Measurements from ENCODE around the gene SNRNP70.

The SNRNP70 gene

DNA sequence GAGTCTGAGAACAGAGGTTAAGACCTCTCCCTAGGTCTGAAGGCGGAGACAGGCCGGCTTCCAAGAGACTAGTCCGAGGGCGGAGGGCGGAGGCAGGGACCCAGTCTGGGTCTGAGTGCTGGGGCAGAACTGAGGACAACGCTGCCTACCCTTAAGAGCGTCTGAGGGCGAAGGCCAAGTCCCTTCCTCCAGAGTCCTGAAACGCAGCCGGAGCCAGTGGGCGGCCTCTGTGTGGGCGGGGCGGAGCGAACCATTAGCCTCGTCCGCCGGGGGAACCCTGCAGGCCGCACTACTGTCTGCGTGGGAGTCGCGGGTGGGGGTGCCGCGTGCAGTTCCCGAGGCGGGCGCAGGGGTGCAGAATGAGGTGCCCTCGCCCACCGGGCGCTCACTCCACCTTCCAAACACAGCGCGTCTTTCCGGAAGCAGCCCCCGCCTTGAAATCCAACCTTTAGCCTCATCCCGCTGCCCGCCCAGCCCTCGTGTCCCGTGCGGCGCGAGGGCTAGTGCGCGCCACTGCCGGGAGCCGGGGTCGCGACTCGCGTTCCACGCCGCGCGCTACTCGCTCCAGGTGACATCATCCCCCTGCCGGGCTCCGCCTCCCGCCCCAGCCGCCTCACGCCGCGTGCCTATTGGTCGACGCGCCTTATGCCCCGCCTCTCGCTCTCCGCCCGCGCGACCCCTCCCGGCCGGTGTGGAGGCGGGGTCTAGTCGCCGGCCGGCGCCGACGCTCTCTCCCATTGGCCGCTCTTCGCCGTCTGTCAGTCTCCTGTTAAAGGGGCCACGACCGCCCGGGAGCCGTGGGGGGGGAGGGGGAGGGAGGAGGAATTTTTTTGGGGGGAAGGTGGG lies 33.5 kb downstream of the SNRNP70 start, which contains the start of gene C19orf73:
TSS of gene C19orf73 (minus strand) at position 579 of the 846 bp plus-strand sequence. CDS start at position 458, 121 bp downstream.
- peak; percentile 87 for ATAC-seq
- TF ChIP-seq TCF4 (CRISPR knock-in tag; IDR thresholded peaks at IDR 0.05; ENCODE audit: borderline replicate concordance): no peak
- TF ChIP-seq GLIS3 (CRISPR knock-in tag; IDR thresholded peaks at IDR 0.05): 0 out of 2 replicates have a peak, but pooled peaks have one; percentile 21
- TF ChIP-seq ARNTL (CRISPR knock-in tag; IDR thresholded peaks at IDR 0.05; ENCODE audit: borderline replicate concordance, low read depth): no peak
- no peak for TF ChIP-seq ESRRG (CRISPR knock-in tag; IDR thresholded peaks at IDR 0.05)
- no peak for TF ChIP-seq ZNF565 (CRISPR knock-in tag; conservative IDR thresholded peaks at IDR 0.05; ENCODE audit: low read depth)
- TF ChIP-seq, protein P1, sequence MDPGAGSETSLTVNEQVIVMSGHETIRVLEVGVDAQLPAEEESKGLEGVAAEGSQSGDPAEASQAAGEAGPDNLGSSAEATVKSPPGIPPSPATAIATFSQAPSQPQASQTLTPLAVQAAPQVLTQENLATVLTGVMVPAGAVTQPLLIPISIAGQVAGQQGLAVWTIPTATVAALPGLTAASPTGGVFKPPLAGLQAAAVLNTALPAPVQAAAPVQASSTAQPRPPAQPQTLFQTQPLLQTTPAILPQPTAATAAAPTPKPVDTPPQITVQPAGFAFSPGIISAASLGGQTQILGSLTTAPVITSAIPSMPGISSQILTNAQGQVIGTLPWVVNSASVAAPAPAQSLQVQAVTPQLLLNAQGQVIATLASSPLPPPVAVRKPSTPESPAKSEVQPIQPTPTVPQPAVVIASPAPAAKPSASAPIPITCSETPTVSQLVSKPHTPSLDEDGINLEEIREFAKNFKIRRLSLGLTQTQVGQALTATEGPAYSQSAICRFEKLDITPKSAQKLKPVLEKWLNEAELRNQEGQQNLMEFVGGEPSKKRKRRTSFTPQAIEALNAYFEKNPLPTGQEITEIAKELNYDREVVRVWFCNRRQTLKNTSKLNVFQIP (CRISPR knock-in tag; IDR thresholded peaks at IDR 0.05; ENCODE audit: borderline replicate concordance, low read depth): no peak
- TF ChIP-seq ZFP30 (CRISPR knock-in tag; IDR thresholded peaks at IDR 0.05): no peak
- no peak for TF ChIP-seq ZNF70 (CRISPR knock-in tag; IDR thresholded peaks at IDR 0.05)
- TF ChIP-seq TOX (CRISPR knock-in tag; IDR thresholded peaks at IDR 0.05; ENCODE audit: borderline replicate concordance): no peak
- no peak for TF ChIP-seq ZNF8 (CRISPR knock-in tag; IDR thresholded peaks at IDR 0.05)
- TF ChIP-seq, protein P2, sequence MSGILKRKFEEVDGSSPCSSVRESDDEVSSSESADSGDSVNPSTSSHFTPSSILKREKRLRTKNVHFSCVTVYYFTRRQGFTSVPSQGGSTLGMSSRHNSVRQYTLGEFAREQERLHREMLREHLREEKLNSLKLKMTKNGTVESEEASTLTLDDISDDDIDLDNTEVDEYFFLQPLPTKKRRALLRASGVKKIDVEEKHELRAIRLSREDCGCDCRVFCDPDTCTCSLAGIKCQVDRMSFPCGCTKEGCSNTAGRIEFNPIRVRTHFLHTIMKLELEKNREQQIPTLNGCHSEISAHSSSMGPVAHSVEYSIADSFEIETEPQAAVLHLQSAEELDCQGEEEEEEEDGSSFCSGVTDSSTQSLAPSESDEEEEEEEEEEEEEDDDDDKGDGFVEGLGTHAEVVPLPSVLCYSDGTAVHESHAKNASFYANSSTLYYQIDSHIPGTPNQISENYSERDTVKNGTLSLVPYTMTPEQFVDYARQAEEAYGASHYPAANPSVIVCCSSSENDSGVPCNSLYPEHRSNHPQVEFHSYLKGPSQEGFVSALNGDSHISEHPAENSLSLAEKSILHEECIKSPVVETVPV (CRISPR knock-in tag; IDR thresholded peaks at IDR 0.05): no peak
- TF ChIP-seq, protein P3, sequence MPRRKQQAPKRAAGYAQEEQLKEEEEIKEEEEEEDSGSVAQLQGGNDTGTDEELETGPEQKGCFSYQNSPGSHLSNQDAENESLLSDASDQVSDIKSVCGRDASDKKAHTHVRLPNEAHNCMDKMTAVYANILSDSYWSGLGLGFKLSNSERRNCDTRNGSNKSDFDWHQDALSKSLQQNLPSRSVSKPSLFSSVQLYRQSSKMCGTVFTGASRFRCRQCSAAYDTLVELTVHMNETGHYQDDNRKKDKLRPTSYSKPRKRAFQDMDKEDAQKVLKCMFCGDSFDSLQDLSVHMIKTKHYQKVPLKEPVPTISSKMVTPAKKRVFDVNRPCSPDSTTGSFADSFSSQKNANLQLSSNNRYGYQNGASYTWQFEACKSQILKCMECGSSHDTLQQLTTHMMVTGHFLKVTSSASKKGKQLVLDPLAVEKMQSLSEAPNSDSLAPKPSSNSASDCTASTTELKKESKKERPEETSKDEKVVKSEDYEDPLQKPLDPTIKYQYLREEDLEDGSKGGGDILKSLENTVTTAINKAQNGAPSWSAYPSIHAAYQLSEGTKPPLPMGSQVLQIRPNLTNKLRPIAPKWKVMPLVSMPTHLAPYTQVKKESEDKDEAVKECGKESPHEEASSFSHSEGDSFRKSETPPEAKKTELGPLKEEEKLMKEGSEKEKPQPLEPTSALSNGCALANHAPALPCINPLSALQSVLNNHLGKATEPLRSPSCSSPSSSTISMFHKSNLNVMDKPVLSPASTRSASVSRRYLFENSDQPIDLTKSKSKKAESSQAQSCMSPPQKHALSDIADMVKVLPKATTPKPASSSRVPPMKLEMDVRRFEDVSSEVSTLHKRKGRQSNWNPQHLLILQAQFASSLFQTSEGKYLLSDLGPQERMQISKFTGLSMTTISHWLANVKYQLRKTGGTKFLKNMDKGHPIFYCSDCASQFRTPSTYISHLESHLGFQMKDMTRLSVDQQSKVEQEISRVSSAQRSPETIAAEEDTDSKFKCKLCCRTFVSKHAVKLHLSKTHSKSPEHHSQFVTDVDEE (CRISPR knock-in tag; IDR thresholded peaks at IDR 0.05): 0 out of 2 replicates have a peak, but pooled peaks have one; percentile 64
- 0 out of 2 replicates have a peak, but pooled peaks have one; percentile 24 for TF ChIP-seq CSDC2 (CRISPR knock-in tag; IDR thresholded peaks at IDR 0.05)
- no peak for TF ChIP-seq RARB (CRISPR knock-in tag; IDR thresholded peaks at IDR 0.05)
- TF ChIP-seq, protein P4, sequence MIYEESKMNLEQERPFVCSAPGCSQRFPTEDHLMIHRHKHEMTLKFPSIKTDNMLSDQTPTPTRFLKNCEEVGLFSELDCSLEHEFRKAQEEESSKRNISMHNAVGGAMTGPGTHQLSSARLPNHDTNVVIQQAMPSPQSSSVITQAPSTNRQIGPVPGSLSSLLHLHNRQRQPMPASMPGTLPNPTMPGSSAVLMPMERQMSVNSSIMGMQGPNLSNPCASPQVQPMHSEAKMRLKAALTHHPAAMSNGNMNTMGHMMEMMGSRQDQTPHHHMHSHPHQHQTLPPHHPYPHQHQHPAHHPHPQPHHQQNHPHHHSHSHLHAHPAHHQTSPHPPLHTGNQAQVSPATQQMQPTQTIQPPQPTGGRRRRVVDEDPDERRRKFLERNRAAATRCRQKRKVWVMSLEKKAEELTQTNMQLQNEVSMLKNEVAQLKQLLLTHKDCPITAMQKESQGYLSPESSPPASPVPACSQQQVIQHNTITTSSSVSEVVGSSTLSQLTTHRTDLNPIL (CRISPR knock-in tag; IDR thresholded peaks at IDR 0.05; ENCODE audit: low read depth): no peak
- no peak for TF ChIP-seq ISL1 (CRISPR knock-in tag; IDR thresholded peaks at IDR 0.05)

DNA sequence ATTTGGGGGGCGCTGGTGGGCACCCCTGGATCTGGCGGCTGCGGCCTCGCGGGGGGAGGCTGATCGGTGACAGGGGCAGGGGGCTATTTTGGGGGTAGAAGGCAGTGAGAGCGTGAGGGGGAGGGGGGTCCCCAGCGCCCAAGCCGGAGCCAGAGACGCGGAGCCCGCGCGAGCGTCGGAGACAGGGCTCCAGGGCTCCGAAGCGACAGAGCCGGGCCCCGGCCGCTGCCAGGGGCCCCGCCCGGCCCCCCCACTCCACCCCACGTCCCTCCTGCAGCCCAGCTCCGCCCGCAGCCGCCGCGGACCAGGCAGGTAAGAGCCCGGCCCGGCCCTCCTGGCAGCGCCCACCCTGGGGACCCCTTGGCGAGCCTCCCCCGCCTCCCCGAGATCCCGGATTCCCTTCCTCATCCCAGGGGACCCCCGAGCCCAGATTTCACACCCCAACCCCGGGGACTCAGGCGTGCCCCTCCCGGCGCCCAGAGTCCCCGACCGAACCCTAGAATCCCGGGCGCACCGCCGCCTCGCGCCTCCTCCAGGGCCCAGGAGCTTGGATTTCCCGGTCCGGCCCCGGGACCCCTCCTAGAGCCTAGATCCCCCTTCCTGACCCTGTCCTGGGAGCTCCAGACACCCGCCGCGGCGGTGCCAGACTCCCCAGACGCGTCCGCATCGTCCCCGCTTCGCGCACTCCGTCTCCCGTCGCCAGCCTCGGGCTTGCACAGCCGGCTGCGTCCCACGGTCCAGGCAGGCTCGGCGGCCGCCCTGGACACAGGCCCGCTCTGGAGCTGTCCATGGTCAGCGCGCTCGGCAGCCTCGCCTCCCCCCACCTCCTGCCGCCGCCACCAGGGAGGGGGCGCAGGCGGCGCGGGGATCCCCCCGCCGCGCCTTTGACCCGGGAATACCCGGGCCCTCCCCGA lies 34.4 kb downstream of the SNRNP70 start, which contains the start of gene PPFIA3:
TSS of gene PPFIA3 (plus strand) at position 134 of the 914 bp plus-strand sequence. CDS start 8,330 bp downstream, outside the sequence.
- ATAC-seq: peak; percentile 69
- TF ChIP-seq GLIS3 (CRISPR knock-in tag; IDR thresholded peaks at IDR 0.05): no peak
- no peak for TF ChIP-seq PPARA (CRISPR knock-in tag; IDR thresholded peaks at IDR 0.05; ENCODE audit: borderline replicate concordance)
- TF ChIP-seq ZFP3 (CRISPR knock-in tag; IDR thresholded peaks at IDR 0.05): peak; percentile 32; the same call in 1 of the 2 replicates
- TF ChIP-seq, protein P1 (CRISPR knock-in tag; IDR thresholded peaks at IDR 0.05; ENCODE audit: borderline replicate concordance, low read depth): no peak
- TF ChIP-seq, protein P5, sequence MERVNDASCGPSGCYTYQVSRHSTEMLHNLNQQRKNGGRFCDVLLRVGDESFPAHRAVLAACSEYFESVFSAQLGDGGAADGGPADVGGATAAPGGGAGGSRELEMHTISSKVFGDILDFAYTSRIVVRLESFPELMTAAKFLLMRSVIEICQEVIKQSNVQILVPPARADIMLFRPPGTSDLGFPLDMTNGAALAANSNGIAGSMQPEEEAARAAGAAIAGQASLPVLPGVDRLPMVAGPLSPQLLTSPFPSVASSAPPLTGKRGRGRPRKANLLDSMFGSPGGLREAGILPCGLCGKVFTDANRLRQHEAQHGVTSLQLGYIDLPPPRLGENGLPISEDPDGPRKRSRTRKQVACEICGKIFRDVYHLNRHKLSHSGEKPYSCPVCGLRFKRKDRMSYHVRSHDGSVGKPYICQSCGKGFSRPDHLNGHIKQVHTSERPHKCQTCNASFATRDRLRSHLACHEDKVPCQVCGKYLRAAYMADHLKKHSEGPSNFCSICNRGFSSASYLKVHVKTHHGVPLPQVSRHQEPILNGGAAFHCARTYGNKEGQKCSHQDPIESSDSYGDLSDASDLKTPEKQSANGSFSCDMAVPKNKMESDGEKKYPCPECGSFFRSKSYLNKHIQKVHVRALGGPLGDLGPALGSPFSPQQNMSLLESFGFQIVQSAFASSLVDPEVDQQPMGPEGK (CRISPR knock-in tag; IDR thresholded peaks at IDR 0.05; ENCODE audit: borderline replicate concordance): 0 out of 2 replicates have a peak, but pooled peaks have one; percentile 23
- TF ChIP-seq, protein P2 (CRISPR knock-in tag; IDR thresholded peaks at IDR 0.05): no peak
- no peak for TF ChIP-seq ZNF565 (CRISPR knock-in tag; conservative IDR thresholded peaks at IDR 0.05; ENCODE audit: low read depth)
- no peak for TF ChIP-seq RARB (CRISPR knock-in tag; IDR thresholded peaks at IDR 0.05)
- TF ChIP-seq ZNF70 (CRISPR knock-in tag; IDR thresholded peaks at IDR 0.05): no peak
- no peak for TF ChIP-seq TCF4 (CRISPR knock-in tag; IDR thresholded peaks at IDR 0.05; ENCODE audit: borderline replicate concordance)
- TF ChIP-seq, protein P3 (CRISPR knock-in tag; IDR thresholded peaks at IDR 0.05): no peak

All from SK-N-SH treated with all-trans-retinoic acid at 6 μM for 48 hours (cell line).